ENCODE data around the gene PRDX6. TPM values are rescaled to one million over a fixed set of nuclear protein-coding genes. Genes with fewer than 3 reads are reported as not detected.

PRDX6 gene
- total and polyA plus RNA-seq, 10 of the 15 experiments (the other 5 are each of a cell fraction or from before 2014, with no cell fraction given) = 70.7 to 230 (median 138) TPM

DNA sequence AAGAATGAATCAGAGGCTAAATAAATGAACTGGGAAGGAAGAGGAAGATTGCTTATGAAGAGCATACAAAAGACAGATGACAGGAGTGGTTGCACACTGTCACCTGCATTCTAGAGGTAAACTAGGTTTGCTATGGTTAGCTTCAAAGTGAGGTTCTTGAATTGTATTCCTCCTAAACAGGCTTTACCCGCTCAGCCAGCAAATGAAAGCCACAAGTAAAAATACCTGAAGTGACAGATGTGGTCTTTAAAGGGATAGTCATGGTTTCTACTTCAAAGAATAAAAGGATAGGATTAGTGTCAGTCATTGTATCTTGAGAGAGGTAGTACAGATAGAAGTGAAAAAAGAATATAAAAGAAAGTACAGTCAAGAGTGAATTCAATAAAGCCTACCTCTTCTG is 32.4 kb upstream of the PRDX6 start:
- 5% methylated on average over 1 of the region's 1 CpG for WGBS (ENCODE audit: insufficient coverage, insufficient replicate concordance, low lambda C conversion rate, missing lambda C conversion rate)
- intact Hi-C loops (cut with micrococcal nuclease; ENCODE audit: unreplicated experiment) (no loop called here), in situ Hi-C loops (cut with MboI) (loop anchor here (25.0 kb wide), 1 partner anchor 768 kb away; no protein-coding TSS in a partner anchor)
- Histone ChIP-seq H3K36me3 (ENCODE audit: control insufficient read depth in 2 of 2, insufficient read depth in 2 of 2, low read length in 1 of 2) (no peaks in the 10 kb centered on the region; a peak in 2 of 4 replicates), H3K27me3 (replicated peaks in 1 of 2; ENCODE audit: control insufficient read depth in 2 of 2, insufficient read depth in 2 of 2, low read length in 1 of 2) (no peaks in the 10 kb centered on the region), H3K79me2 (ENCODE audit: control insufficient read depth, insufficient read depth, low read length) (no peaks in the 10 kb centered on the region), H3K27ac (ENCODE audit: control insufficient read depth, insufficient read depth) (peak overlapping the region; percentile 48), H3K4me2 (ENCODE audit: control insufficient read depth, insufficient read depth) (peak overlapping the region; percentile 81), H3K4me1 (ENCODE audit: control insufficient read depth, insufficient read depth, low read length) (peaks cover 18% of the 10 kb centered on the region), H3K9ac (ENCODE audit: control insufficient read depth, insufficient read depth, low read length) (no peak overlapping the region), H3K9me3 (replicated peaks; ENCODE audit: control insufficient read depth, insufficient read depth, low read length) (peaks cover 3% of the 10 kb centered on the region; the same call in 2 of the 3 replicates), H3K4me3 (no peak overlapping the region), H4K20me1 (ENCODE audit: control insufficient read depth, insufficient read depth) (no peaks in the 10 kb centered on the region), H2AFZ (ENCODE audit: control insufficient read depth, low read depth, low read length) (no peak overlapping the region)
- POLR2A ChIA-PET = interaction anchor here (1.9 kb wide), 1 partner anchor 34 kb away, joined by 4 read pairs; no protein-coding TSS in a partner anchor
- ATAC-seq (peak; percentile 52), FAIRE-seq (peak; percentile 64), DNase-seq (ENCODE audit: low read depth, low spot score) (no peak)
- CTCF ChIA-PET = interaction anchor here (0.7 to 1.2 kb wide), 4 partner anchors 10 to 34 kb away, joined by 3 to 4 read pairs (median 3); no protein-coding TSS in a partner anchor
- BruUV-seq (replicated peaks) = no TSS peak
- RAD21 ChIA-PET (ENCODE audit: unreplicated experiment) = interaction anchor here (1.4 kb wide), 1 partner anchor 32 kb away, joined by 5 read pairs; the partner anchor contains the start of gene PRDX6
- SMC1A ChIA-PET (ENCODE audit: uncharacterized antibody, unreplicated experiment) = interaction anchor here (0.9 to 1.9 kb wide), 4 partner anchors 13 to 34 kb away, joined by 3 to 5 read pairs (median 4); no protein-coding TSS in a partner anchor
- TF ChIP-seq, protein P1, sequence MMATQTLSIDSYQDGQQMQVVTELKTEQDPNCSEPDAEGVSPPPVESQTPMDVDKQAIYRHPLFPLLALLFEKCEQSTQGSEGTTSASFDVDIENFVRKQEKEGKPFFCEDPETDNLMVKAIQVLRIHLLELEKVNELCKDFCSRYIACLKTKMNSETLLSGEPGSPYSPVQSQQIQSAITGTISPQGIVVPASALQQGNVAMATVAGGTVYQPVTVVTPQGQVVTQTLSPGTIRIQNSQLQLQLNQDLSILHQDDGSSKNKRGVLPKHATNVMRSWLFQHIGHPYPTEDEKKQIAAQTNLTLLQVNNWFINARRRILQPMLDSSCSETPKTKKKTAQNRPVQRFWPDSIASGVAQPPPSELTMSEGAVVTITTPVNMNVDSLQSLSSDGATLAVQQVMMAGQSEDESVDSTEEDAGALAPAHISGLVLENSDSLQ (IDR thresholded peaks at IDR 0.05) = peak; percentile 40; the same call in 1 of the 2 replicates
- peak; percentile 75 for TF ChIP-seq RUNX3 (IDR thresholded peaks at IDR 0.05; ENCODE audit: low read length)
- no peak for TF ChIP-seq FOS (IDR thresholded peaks at IDR 0.05; ENCODE audit: borderline replicate concordance, extremely low read depth, insufficient read length)
- no peak for TF ChIP-seq CBX3 (IDR thresholded peaks at IDR 0.05; ENCODE audit: borderline replicate concordance, low read depth)
- TF ChIP-seq TCF7 (IDR thresholded peaks at IDR 0.05; ENCODE audit: borderline replicate concordance) = peak; percentile 53; the same call in 1 of the 2 replicates
